ENCODE results near the gene TACSTD2.
"Not testable (repeated sequence)": the region's sequence is repeated elsewhere in the genome, so short reads cannot be mapped to it uniquely, and the experiment has no call there.

TACSTD2 gene

DNA sequence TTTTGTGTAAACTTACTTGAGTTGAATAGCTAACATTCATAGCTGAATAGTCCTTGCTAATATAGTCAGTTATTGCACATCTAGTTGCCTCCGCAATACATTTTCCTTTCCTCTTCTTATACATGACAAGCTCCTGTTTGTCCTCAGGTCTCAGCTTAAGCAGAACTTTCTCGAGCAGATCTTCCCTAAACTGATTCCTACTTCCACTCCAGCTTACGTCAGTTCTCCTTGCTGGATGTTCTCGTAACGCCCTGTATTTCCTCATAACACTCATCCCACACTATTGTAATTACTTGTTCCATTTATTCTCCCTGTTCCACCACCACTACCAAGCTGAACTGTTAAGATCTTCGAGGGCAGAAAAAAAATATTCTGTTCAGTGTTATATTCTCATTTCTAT, 15.4 kb downstream of the TACSTD2 start:
- no peak for DNase-seq (ENCODE audit: low spot score)
- TF ChIP-seq CTCF (IDR thresholded peaks at IDR 0.05; ENCODE audit: extremely low read depth, missing control alignments): no peak

GRCh38 chr1:58555393-58555792, 21.7 kb downstream of the TACSTD2 start:
- no peak for TF ChIP-seq CTCF (IDR thresholded peaks at IDR 0.05; ENCODE audit: extremely low read depth, missing control alignments)
- DNase-seq (ENCODE audit: low spot score): no peak

DNA sequence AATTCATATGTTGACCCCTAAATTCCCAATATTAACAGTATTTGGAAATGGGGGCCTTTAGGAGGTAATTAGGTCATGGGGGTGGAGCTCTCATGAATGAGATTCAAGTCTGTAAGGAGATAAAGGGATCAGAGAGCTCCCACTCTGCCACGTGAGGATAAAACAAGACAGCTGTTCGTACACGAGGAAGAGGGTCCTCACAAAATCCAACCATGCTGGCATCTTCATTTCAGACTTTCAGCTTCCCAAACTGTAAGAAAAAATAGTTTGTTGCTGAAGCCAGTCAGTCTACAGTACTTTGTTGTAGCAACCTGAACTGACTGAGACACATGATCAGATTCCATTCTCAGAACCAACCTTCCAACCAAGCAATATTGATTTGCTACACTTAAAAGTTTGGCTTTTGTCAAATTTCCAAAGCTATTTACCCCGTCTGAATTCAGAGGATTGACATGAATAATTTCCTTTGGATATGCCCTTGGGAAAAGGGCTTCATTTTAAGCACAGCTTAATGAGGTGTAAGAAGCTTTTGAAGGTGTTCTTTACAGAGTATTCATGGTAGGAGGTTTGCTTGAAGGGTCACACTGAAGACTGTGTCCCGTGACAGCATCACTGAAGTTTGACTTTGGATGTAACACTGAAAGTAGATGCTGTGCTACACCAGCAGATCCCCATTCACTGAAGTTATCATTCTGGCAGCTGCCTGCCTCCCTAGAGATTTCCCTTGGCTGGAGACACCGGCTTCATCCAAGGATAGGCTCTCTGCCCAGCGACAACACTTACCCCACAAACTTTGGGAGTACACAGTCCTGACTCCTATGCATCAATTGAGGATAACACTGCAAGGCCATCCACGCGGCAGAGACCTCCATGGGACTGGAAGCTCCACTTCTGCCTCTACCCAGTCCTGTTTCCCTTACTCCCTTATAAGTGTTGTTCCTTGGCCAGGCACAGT, 25.6 kb downstream of the TACSTD2 start:
- TF ChIP-seq CTCF (IDR thresholded peaks at IDR 0.05; ENCODE audit: extremely low read depth, missing control alignments): no peak
- DNase-seq (ENCODE audit: low spot score): no peak

DNA sequence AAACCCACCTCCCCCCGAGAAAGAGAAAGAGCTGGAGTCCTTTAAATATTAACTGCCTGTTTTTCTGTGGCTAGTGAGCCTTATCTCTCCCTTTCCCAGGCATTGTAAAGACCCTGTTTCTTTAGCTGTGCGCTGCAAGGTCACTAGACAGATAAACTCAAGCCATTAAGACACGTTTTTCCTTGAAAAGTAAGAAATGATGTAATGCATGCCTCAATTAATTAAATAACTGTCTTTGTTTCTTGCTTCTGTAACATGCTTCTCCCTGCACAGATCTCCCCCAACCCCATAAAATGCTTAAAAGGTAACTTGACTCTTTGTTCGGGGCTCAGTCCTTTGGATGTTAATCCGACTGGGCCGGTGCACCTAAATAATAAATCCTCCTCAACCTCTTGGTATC, 27.8 kb downstream of the TACSTD2 start:
- not testable (repeated sequence) for DNase-seq (ENCODE audit: low spot score)

DNA sequence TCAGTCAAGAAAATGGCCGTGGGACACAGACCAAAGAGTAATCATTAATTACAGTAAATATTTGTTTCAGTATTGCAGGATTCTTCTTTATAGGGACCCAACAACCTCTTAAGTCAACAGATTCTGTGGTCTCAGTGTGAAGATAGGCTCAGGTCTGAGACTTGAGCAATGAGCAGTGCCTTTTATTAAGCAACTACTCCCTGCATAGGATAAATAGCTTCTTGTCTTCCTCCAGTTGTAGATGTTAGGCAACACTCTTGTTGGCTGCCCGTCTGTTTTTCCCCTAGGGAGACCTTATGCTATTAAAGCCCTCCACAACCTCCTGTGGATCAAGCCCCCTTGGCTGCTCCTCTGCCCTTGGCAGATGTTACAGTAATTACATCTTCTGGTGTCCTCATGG, 28.7 kb downstream of the TACSTD2 start:
- no peak for DNase-seq (ENCODE audit: low spot score)
- TF ChIP-seq CTCF (IDR thresholded peaks at IDR 0.05; ENCODE audit: extremely low read depth, missing control alignments): no peak

- TF ChIP-seq CTCF (IDR thresholded peaks at IDR 0.05; ENCODE audit: extremely low read depth, missing control alignments): peak; percentile 95
- DNase-seq (ENCODE audit: low spot score): peak; percentile 93
These were observed 30.3 kb downstream of the TACSTD2 start, which contains the start of gene OMA1 for GRCh38 chr1:58546520-58547308. Gene OMA1 (minus strand): TSS chr1:58546726. CDS start chr1:58539294, 7,432 bp downstream.

DNA sequence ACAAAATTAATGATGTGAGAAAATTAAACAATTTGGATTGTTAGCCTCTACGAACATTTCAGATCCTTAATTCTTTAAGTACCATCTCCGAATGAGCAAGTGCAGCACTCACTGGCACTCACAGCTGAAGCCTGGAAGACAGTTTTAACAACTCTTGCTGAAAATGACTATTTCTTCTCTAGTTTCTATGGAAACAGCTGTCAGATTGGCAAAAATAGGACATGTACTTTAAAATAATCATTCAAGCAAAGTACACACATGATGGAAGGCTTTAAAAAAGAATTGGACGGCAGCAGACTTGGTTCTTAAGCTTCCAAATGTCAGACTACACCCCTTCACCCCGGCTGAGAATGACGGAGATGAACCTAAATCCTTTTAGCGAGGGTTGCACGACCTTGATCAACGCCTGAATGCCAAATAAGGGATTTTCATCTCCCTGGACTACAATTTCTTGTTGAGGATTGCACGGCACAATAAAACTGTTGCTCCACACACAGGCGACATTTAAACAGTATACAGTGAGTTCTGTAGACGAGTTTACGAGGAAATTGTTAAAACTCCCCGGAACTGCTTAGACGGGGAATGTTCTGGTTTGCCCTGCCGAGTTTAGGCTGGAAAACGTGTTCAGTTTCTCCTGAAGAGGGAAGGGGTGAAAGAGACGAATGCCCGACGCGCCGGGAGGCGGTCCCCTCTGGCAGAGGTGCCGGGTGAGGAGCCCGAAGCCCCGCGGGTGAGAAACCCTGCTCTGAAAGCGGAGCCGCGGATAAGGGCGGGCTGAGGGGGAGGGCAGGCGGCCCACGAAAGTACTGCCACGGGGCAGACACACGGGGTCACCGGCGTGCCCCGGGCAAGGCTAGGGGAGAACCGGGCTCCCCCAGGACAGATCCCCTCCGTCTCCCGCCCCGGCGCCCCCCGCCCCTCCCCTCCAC, 31.2 kb downstream of the TACSTD2 start:
- TF ChIP-seq CTCF (IDR thresholded peaks at IDR 0.05; ENCODE audit: extremely low read depth, missing control alignments): no peak
- peak; percentile 58 for DNase-seq (ENCODE audit: low spot score)
